Endothelial cell of umbilical vein (primary cell): Measurements from ENCODE around the gene ARHGEF12. TPM values are rescaled to one million over a fixed set of nuclear protein-coding genes. Genes with fewer than 3 reads are reported as not detected.

ENCODE experiments used
- BruUV-seq: library from RNA; stranded (reverse); fragments of 400-500 nt; replicated peaks from 2 replicates; lab custom pipeline; 2021; lab: Mats Ljungman, UMichigan
- CTCF ChIA-PET: fragments of 300-600, 350-600 bp; sonication (Branson Sonifier 250); formaldehyde crosslinking; loops from one replicate; lab custom pipeline; 2021; ENCODE audit warnings: antibody characterized with exemption, inconsistent platforms; lab: Charles Lee
- POLR2A ChIA-PET: fragments of 300-600, 350-600 bp; sonication (Branson Sonifier 250); formaldehyde crosslinking; loops from one replicate; lab custom pipeline; 2021; ENCODE audit warnings: antibody characterized with exemption, inconsistent platforms; lab: Charles Lee
- DNase-seq: peaks from one replicate; pipeline ENCODE4 v3.0.0-alpha.2; 2011; ENCODE audit warnings: low read depth, low spot score
- FAIRE-seq: peaks from 2 replicates; lab custom pipeline; 2011; peaks lifted over from hg19 to GRCh38; lab: Jason Lieb, UNC
- H2AFZ ChIP-seq: 2 replicates; pipeline ENCODE4 v1.6.0; 2012; ENCODE audit warnings: low read depth, low read length, control low read depth, inconsistent platforms
- H3K27ac ChIP-seq: 2 replicates; pipeline ENCODE4 v1.5.1; 2011; ENCODE audit warnings: low read depth, mild to moderate bottlenecking, control low read depth, low read length, moderate library complexity; ENCODE audit not compliant: insufficient read depth
- H3K27me3 ChIP-seq, 2 experiments: 2 replicates each; pipeline versions ENCODE4 v1.6.0 to v1.6.1; 2011; ENCODE audit warnings: low read length in 2 of 2, mixed read lengths in 1 of 2; ENCODE audit not compliant: control insufficient read depth in 2 of 2, insufficient read depth in 2 of 2
- H3K36me3 ChIP-seq, 2 experiments: 2 replicates in 1 of 2; 3 replicates in 1 of 2; pipeline ENCODE4 v1.5.1; 2011; ENCODE audit warnings: low read length in 2 of 2, mild to moderate bottlenecking in 1 of 2, moderate library complexity in 1 of 2; ENCODE audit not compliant: control insufficient read depth in 2 of 2, insufficient read depth in 2 of 2; ENCODE audit errors: extremely low read depth in 1 of 2
- H3K4me1 ChIP-seq: 3 replicates; pipeline ENCODE4 v1.5.1; 2011; ENCODE audit warnings: mild to moderate bottlenecking, low read length; ENCODE audit not compliant: control insufficient read depth, insufficient read depth; ENCODE audit errors: extremely low read depth
- H3K4me2 ChIP-seq: 2 replicates; pipeline ENCODE4 v1.6.1; 2011; ENCODE audit warnings: low read length, control low read depth, mixed read lengths; ENCODE audit not compliant: insufficient read depth
- H3K4me3 ChIP-seq, 3 experiments: fragments of 200-600 bp in 1 of 3; sonication (generic), shearing (Covaris generic) in 1 of 3; replicated peaks in 1 of 3; 2 replicates each; pipeline ENCODE4 v1.5.1; 2011 to 2016; ENCODE audit warnings: control low read depth in 3 of 3, low read length in 3 of 3, mild to moderate bottlenecking in 2 of 3, inconsistent platforms in 1 of 3, low read depth in 1 of 3, moderate library complexity in 1 of 3; ENCODE audit not compliant: insufficient read depth in 1 of 3
- H3K79me2 ChIP-seq: 2 replicates; pipeline ENCODE4 v1.6.0; 2012; ENCODE audit warnings: low read length, inconsistent platforms; ENCODE audit not compliant: control insufficient read depth, insufficient read depth
- H3K9ac ChIP-seq: replicated peaks from 2 replicates; pipeline ENCODE3; 2011; ENCODE audit warnings: low read length, control low read depth; ENCODE audit not compliant: insufficient read depth; ENCODE audit errors: extremely low read depth
- H3K9me1 ChIP-seq: replicated peaks from 3 replicates; pipeline ENCODE4 v1.6.0; 2011; ENCODE audit warnings: mild to moderate bottlenecking, low read length; ENCODE audit not compliant: control insufficient read depth, insufficient read depth; ENCODE audit errors: extremely low read depth
- H3K9me3 ChIP-seq: replicated peaks from 2 replicates; pipeline ENCODE4 v1.5.1; 2012; ENCODE audit warnings: low read length, inconsistent platforms; ENCODE audit not compliant: control insufficient read depth, insufficient read depth
- H4K20me1 ChIP-seq: replicated peaks from 2 replicates; pipeline ENCODE3; 2011; ENCODE audit warnings: mild to moderate bottlenecking, low read length; ENCODE audit not compliant: control insufficient read depth, insufficient read depth; ENCODE audit errors: extremely low read depth
- EZH2 ChIP-seq: IDR thresholded peaks from 2 replicates; pipeline ENCODE4 v1.6.1; 2012; ENCODE audit warnings: borderline replicate concordance, low read depth, mild to moderate bottlenecking, moderate library complexity, low read length, inconsistent platforms; ENCODE audit not compliant: severe bottlenecking
- FOS ChIP-seq: IDR thresholded peaks from 2 replicates; pipeline ENCODE4 v1.6.1; 2011; ENCODE audit warnings: mild to moderate bottlenecking, low read length, moderate library complexity, borderline replicate concordance; ENCODE audit not compliant: insufficient read depth
- GATA2 ChIP-seq: IDR thresholded peaks from 2 replicates; pipeline ENCODE4 v1.7.0; 2011; ENCODE audit warnings: low read depth, mild to moderate bottlenecking, moderate library complexity, mixed read lengths, low read length; ENCODE audit not compliant: insufficient read length, insufficient read depth
- JUN ChIP-seq: IDR thresholded peaks from 2 replicates; pipeline ENCODE4 v1.6.1; 2011; ENCODE audit warnings: borderline replicate concordance, low read depth; ENCODE audit not compliant: insufficient read length, insufficient read depth
- MYC ChIP-seq: IDR thresholded peaks from one replicate; pipeline ENCODE4 v1.6.1; 2011; ENCODE audit warnings: mild to moderate bottlenecking, low read depth, low read length
- POLR2A ChIP-seq: IDR thresholded peaks from 2 replicates; pipeline ENCODE4 v1.6.1; 2012; ENCODE audit warnings: low read depth, mild to moderate bottlenecking, control low read depth, low read length
- POLR2AphosphoS5 ChIP-seq: IDR thresholded peaks from 2 replicates; pipeline ENCODE4 v1.6.1; 2012; ENCODE audit warnings: low read depth, mild to moderate bottlenecking, control low read depth, low read length, moderate library complexity; ENCODE audit not compliant: insufficient read depth
- dilution Hi-C: fragments of 300-500 bp; cut with MboI; formaldehyde crosslinking; loops from one replicate; pipeline ENCODE4 v1.15.0; 2019; ENCODE audit warnings: low sequenced_read_pairs; ENCODE audit not compliant: extremely low pct_ligation_motif_present
- intact Hi-C: fragments of 100-400 bp; cut with micrococcal nuclease; formaldehyde crosslinking; loops from one replicate; pipeline ENCODE4 v1.10.0; 2022
- polyA plus RNA-seq, 4 experiments: library from polyadenylated mRNA; depleted of rRNA in 3 of 4; stranded (reverse) in 3 of 4; unstranded in 1 of 4; fragments of >200 nt; gene quantifications; 2 replicates each; pipeline versions ENCODE4 v1.2.1 to v1.2.3, GENCODE V29; 2011 to 2012; ENCODE audit warnings: missing spikeins in 1 of 4
- total RNA-seq: library from RNA; stranded (reverse); gene quantifications from 2 replicates; pipeline ENCODE4 v1.2.3, GENCODE V29; 2021
- TF ChIP-seq, protein P1 (sequence below): IDR thresholded peaks from 2 replicates; pipeline ENCODE4 v1.6.1; 2011; ENCODE audit not compliant: insufficient read depth, insufficient read length
- TF ChIP-seq, protein P2 (sequence below), 2 donors: IDR thresholded peaks; 1 replicate in 1 of 2; 2 replicates in 1 of 2; pipeline ENCODE4 v1.5.1; 2011; ENCODE audit warnings: low read length in 2 of 2, mild to moderate bottlenecking in 2 of 2, moderate library complexity in 2 of 2, control low read depth in 1 of 2, inconsistent platforms in 1 of 2, low read depth in 1 of 2; ENCODE audit not compliant: insufficient read depth in 1 of 2; ENCODE audit errors: extremely low read depth in 1 of 2

The ARHGEF12 gene
- total and polyA plus RNA-seq, 2 donors (not counting 3 experiments of a cell fraction or from before 2014, with no cell fraction given) = 20.9 to 125 TPM

DNA sequence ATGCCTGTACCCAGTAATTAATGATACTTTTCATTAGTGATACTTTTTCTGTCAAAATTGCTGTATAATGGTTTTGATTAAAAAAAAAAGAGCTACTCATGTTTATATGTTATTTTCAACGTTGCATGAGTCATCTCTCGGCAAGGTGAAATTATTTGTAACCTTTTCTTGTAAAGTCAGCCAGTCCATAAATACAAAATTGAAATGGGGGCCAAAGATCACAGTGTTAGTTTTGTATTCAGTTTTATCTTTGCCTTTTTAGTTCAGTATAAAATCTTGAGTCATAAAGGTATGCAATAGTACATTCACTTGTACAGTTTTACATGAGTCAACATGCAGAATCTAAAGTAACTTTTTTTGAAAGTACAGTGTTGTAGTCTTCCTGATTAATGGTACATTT lies 4.3 kb downstream of the ARHGEF12 start:
- BruUV-seq = no TSS peak
- no peak for FAIRE-seq
- POLR2A ChIA-PET = interaction anchor here (1.5 kb wide), 1 partner anchor 9 kb away, joined by 4 read pairs; no protein-coding TSS in a partner anchor
- Histone ChIP-seq H3K27me3 (no peaks in the 10 kb centered on the region), H3K9ac (peak overlapping the region; percentile 96), H3K27ac (peak overlapping the region; percentile 87), H4K20me1 (peaks cover 6% of the 10 kb centered on the region), H3K4me3 (peak overlapping the region in 1 of 3 experiments; percentile 96), H3K36me3 (no peaks in the 10 kb centered on the region), H3K4me2 (peak overlapping the region; percentile 92), H3K79me2 (peaks cover 92% of the 10 kb centered on the region), H3K4me1 (peaks cover 54% of the 10 kb centered on the region), H3K9me1 (no peaks in the 10 kb centered on the region), H3K9me3 (no peaks in the 10 kb centered on the region), H2AFZ (no peak overlapping the region)
- peak; percentile 81 for DNase-seq
- dilution Hi-C loops (loop anchor here (10.0 kb wide), 1 partner anchor 74 kb away; no protein-coding TSS in a partner anchor), intact Hi-C loops (no loop called here)
- CTCF ChIA-PET = interaction anchor here (0.8 to 1.9 kb wide), 6 partner anchors 9 to 160 kb away, joined by 3 to 8 read pairs (median 7); no protein-coding TSS in a partner anchor
- peak; percentile 61 for TF ChIP-seq FOS
- TF ChIP-seq, protein P1, sequence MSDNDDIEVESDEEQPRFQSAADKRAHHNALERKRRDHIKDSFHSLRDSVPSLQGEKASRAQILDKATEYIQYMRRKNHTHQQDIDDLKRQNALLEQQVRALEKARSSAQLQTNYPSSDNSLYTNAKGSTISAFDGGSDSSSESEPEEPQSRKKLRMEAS = no peak
- peak; percentile 44 for TF ChIP-seq JUN

DNA sequence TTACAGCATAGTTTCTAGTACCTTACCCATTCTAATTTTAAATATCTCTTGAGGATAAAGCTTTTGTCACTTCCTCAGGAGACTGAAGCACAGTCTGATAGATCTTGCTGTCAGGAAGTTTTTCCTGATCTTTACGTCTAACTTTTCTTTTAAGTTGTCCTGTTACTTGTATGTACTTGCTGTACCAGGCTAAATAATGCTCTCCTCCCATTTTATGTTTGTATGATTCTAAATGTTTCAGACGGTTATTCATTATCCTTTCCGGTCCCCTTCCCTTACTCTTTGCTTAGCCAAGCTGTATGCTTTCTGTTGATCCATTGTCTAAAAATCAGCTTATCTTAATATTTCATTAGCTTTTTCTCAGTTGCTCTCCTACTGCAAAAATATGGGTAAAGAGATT lies 6.0 kb downstream of the ARHGEF12 start:
- peak overlapping the region; percentile 42 for H3K27ac ChIP-seq
- no peaks in the 10 kb centered on the region for H3K27me3 ChIP-seq
- FAIRE-seq (no peak), DNase-seq (peak; percentile 69)
- CTCF ChIA-PET = interaction anchor here (0.7 to 1.7 kb wide), 9 partner anchors 8 to 93 kb away, joined by 3 to 6 read pairs (median 4); no protein-coding TSS in a partner anchor
- no peaks in the 10 kb centered on the region for H3K36me3 ChIP-seq
- intact Hi-C loops = loop anchor here (1.0 kb wide), 1 partner anchor 59 kb away; no protein-coding TSS in a partner anchor
- POLR2A ChIA-PET = no interaction called here
- H3K9me3 ChIP-seq = no peaks in the 10 kb centered on the region
- H3K9ac ChIP-seq = no peak overlapping the region
- no peak overlapping the region for H2AFZ ChIP-seq
- peak overlapping the region; percentile 79 for H3K4me2 ChIP-seq
- dilution Hi-C loops = loop anchor here (10.0 kb wide), 1 partner anchor 73 kb away; no protein-coding TSS in a partner anchor
- peaks cover 100% of the 10 kb centered on the region for H3K79me2 ChIP-seq
- H4K20me1 ChIP-seq = peaks cover 10% of the 10 kb centered on the region
- H3K4me1 ChIP-seq = peaks cover 62% of the 10 kb centered on the region
- peak overlapping the region in 1 of 3 experiments; percentile 35 for H3K4me3 ChIP-seq
- TF ChIP-seq, protein P1 = no peak
- TF ChIP-seq EZH2 (no peak), MYC (no peak), POLR2AphosphoS5 (no peak), JUN (no peak), POLR2A (no peak), GATA2 (no peak), FOS (no peak)
- TF ChIP-seq, protein P2, sequence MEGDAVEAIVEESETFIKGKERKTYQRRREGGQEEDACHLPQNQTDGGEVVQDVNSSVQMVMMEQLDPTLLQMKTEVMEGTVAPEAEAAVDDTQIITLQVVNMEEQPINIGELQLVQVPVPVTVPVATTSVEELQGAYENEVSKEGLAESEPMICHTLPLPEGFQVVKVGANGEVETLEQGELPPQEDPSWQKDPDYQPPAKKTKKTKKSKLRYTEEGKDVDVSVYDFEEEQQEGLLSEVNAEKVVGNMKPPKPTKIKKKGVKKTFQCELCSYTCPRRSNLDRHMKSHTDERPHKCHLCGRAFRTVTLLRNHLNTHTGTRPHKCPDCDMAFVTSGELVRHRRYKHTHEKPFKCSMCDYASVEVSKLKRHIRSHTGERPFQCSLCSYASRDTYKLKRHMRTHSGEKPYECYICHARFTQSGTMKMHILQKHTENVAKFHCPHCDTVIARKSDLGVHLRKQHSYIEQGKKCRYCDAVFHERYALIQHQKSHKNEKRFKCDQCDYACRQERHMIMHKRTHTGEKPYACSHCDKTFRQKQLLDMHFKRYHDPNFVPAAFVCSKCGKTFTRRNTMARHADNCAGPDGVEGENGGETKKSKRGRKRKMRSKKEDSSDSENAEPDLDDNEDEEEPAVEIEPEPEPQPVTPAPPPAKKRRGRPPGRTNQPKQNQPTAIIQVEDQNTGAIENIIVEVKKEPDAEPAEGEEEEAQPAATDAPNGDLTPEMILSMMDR (IDR thresholded peaks at IDR 0.05; ENCODE audit: extremely low read depth in 1 of 2, insufficient read depth in 1 of 2, low read depth in 1 of 2, low read length in 2 of 2) = no peak
- H3K9me1 ChIP-seq = no peaks in the 10 kb centered on the region
- no TSS peak for BruUV-seq
